ENCODE results near the gene CYP3A5. TPM values are rescaled to one million over a fixed set of nuclear protein-coding genes. Genes with fewer than 3 reads are reported as not detected.
A peak's percentile ranks its signal among the peaks of the same experiment; 100 is the strongest.

CYP3A5 gene
- total and polyA plus RNA-seq, 9 of the 15 experiments (the other 6 are each of a cell fraction or from before 2014, with no cell fraction given), result 0.73 to 2.8 (median 1.5) TPM

- TF ChIP-seq, protein P1, sequence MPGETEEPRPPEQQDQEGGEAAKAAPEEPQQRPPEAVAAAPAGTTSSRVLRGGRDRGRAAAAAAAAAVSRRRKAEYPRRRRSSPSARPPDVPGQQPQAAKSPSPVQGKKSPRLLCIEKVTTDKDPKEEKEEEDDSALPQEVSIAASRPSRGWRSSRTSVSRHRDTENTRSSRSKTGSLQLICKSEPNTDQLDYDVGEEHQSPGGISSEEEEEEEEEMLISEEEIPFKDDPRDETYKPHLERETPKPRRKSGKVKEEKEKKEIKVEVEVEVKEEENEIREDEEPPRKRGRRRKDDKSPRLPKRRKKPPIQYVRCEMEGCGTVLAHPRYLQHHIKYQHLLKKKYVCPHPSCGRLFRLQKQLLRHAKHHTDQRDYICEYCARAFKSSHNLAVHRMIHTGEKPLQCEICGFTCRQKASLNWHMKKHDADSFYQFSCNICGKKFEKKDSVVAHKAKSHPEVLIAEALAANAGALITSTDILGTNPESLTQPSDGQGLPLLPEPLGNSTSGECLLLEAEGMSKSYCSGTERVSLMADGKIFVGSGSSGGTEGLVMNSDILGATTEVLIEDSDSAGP (CRISPR knock-in tag; IDR thresholded peaks at IDR 0.05), result no peak
- no peak for TF ChIP-seq ZNF717 (CRISPR knock-in tag; IDR thresholded peaks at IDR 0.05)
- peak; percentile 92 for TF ChIP-seq AFF4 (CRISPR knock-in tag; IDR thresholded peaks at IDR 0.05)
- TF ChIP-seq, protein P2, sequence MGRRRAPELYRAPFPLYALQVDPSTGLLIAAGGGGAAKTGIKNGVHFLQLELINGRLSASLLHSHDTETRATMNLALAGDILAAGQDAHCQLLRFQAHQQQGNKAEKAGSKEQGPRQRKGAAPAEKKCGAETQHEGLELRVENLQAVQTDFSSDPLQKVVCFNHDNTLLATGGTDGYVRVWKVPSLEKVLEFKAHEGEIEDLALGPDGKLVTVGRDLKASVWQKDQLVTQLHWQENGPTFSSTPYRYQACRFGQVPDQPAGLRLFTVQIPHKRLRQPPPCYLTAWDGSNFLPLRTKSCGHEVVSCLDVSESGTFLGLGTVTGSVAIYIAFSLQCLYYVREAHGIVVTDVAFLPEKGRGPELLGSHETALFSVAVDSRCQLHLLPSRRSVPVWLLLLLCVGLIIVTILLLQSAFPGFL (CRISPR knock-in tag; IDR thresholded peaks at IDR 0.05), result peak; percentile 99
- TF ChIP-seq NFRKB (IDR thresholded peaks at IDR 0.05; ENCODE audit: low read depth), result peak; percentile 61; the same call in 1 of the 2 replicates
- peak; percentile 75 for TF ChIP-seq GATA2 (CRISPR knock-in tag; IDR thresholded peaks at IDR 0.05)
- TF ChIP-seq, protein P3, sequence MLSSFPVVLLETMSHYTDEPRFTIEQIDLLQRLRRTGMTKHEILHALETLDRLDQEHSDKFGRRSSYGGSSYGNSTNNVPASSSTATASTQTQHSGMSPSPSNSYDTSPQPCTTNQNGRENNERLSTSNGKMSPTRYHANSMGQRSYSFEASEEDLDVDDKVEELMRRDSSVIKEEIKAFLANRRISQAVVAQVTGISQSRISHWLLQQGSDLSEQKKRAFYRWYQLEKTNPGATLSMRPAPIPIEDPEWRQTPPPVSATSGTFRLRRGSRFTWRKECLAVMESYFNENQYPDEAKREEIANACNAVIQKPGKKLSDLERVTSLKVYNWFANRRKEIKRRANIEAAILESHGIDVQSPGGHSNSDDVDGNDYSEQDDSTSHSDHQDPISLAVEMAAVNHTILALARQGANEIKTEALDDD (IDR thresholded peaks at IDR 0.05), result no peak
- TF ChIP-seq, protein P4, sequence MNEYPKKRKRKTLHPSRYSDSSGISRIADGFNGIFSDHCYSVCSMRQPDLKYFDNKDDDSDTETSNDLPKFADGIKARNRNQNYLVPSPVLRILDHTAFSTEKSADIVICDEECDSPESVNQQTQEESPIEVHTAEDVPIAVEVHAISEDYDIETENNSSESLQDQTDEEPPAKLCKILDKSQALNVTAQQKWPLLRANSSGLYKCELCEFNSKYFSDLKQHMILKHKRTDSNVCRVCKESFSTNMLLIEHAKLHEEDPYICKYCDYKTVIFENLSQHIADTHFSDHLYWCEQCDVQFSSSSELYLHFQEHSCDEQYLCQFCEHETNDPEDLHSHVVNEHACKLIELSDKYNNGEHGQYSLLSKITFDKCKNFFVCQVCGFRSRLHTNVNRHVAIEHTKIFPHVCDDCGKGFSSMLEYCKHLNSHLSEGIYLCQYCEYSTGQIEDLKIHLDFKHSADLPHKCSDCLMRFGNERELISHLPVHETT (CRISPR knock-in tag; conservative IDR thresholded peaks at IDR 0.05 in 1 of 2, IDR thresholded peaks at IDR 0.05 in 1 of 2), result peak in 1 of 2 experiments; percentile 77; a peak in 2 of 4 replicates
- no peak for TF ChIP-seq ZHX1 (conservative IDR thresholded peaks at IDR 0.05; ENCODE audit: low read length)
These were observed 63.2 kb downstream of the CYP3A5 start, which contains the start of gene ZSCAN25 (continued) for GRCh38 chr7:99616359-99617191.

Measured in K562 (cell line).